HCT116 (cell line): Measurements from ENCODE around the gene LTBP1. TPM values are rescaled to one million over a fixed set of nuclear protein-coding genes. Genes with fewer than 3 reads are reported as not detected.
A peak's percentile ranks its signal among the peaks of the same experiment; 100 is the strongest.

Experiments
- ATAC-seq: fragments of 200-7000 bp; cut with Tn5 transposase; 2 replicates; pipeline ENCODE4 v1.9.1; 2020; ENCODE audit warnings: mild to moderate bottlenecking, moderate library complexity
- BruUV-seq: library from RNA; stranded (reverse); fragments of 400-500 nt; replicated peaks from 2 replicates; lab custom pipeline; 2021; lab: Mats Ljungman, UMichigan
- CTCF ChIA-PET: fragments of 300-600 bp; sonication (Branson Sonifier 250); formaldehyde crosslinking; loops from one replicate; lab custom pipeline; 2021; ENCODE audit warnings: antibody characterized with exemption; lab: Charles Lee
- POLR2A ChIA-PET: fragments of 300-600, 350-600 bp; sonication (Branson Sonifier 250); formaldehyde crosslinking; loops from one replicate; lab custom pipeline; 2021; ENCODE audit warnings: antibody characterized with exemption; lab: Charles Lee
- RAD21 ChIA-PET, 2 experiments: fragments of 300-600 bp; sonication (Branson Sonifier 250); formaldehyde crosslinking; loops; one replicate each; lab custom pipeline; 2023; ENCODE audit warnings: low total read pairs in 2 of 2; ENCODE audit not compliant: uncharacterized antibody in 2 of 2, unreplicated experiment in 2 of 2, low non-redundant PET in 1 of 2; lab: Charles Lee
- DNase-seq: peaks from one replicate; pipeline ENCODE4 v3.0.0-alpha.2; 2010; ENCODE audit warnings: low read depth, low spot score
- H2AFZ ChIP-seq: fragments of 200-600 bp; shearing (Covaris generic), sonication (generic); 2 replicates; pipeline ENCODE4 v1.6.1; 2017; ENCODE audit warnings: low read depth, mixed run types, mixed read lengths, antibody characterized with exemption, low read length; ENCODE audit not compliant: poor library complexity, severe bottlenecking
- H3K27ac ChIP-seq: 2 replicates; pipeline ENCODE4 v1.5.1; 2012; ENCODE audit warnings: low read depth, low read length
- H3K27me3 ChIP-seq: fragments of 200-600 bp; sonication (generic); 2 replicates; pipeline ENCODE4 v1.6.1; 2016; ENCODE audit warnings: mixed run types, low read length, mixed read lengths; ENCODE audit not compliant: insufficient read depth
- H3K36me3 ChIP-seq, 2 experiments: fragments of 200-500 bp in 1 of 2; fragments of 200-600 bp in 1 of 2; sonication (Bioruptor generic) in 1 of 2; sonication (generic) in 1 of 2; 2 replicates each; pipeline versions ENCODE4 v1.5.1 to v1.6.1; 2014 to 2016; ENCODE audit warnings: low read length in 2 of 2, inconsistent platforms in 1 of 2, mixed read lengths in 1 of 2, mixed run types in 1 of 2; ENCODE audit not compliant: insufficient read depth in 2 of 2, control insufficient read depth in 1 of 2
- H3K4me1 ChIP-seq, 2 experiments: fragments of 200-600 bp in 1 of 2; sonication (generic) in 1 of 2; 2 replicates each; pipeline versions ENCODE4 v1.5.1 to v1.6.1; 2012 to 2017; ENCODE audit warnings: low read length in 2 of 2, inconsistent platforms in 1 of 2, mild to moderate bottlenecking in 1 of 2, mixed read lengths in 1 of 2, mixed run types in 1 of 2, moderate library complexity in 1 of 2; ENCODE audit not compliant: insufficient read depth in 2 of 2, control insufficient read depth in 1 of 2
- H3K4me2 ChIP-seq: fragments of 200-600 bp; sonication (generic); 2 replicates; pipeline ENCODE4 v1.6.1; 2017; ENCODE audit warnings: mixed run types, low read length, mixed read lengths
- H3K4me3 ChIP-seq, 2 experiments: fragments of 200-600 bp in 1 of 2; sonication (generic) in 1 of 2; replicated peaks in 1 of 2; 2 replicates each; pipeline ENCODE4 v1.5.1; 2011 to 2016; ENCODE audit warnings: low read length in 2 of 2, control low read depth in 1 of 2, low read depth in 1 of 2, mild to moderate bottlenecking in 1 of 2, mixed read lengths in 1 of 2, mixed run types in 1 of 2
- H3K79me2 ChIP-seq: fragments of 200-600 bp; sonication (generic); 2 replicates; pipeline ENCODE4 v1.6.1; 2017; ENCODE audit warnings: mild to moderate bottlenecking, mixed run types, low read length, moderate library complexity, mixed read lengths; ENCODE audit not compliant: insufficient read depth
- H3K9ac ChIP-seq: fragments of 200-600 bp; sonication (generic); 2 replicates; pipeline ENCODE4 v1.6.1; 2016; ENCODE audit warnings: low read length, mixed read lengths
- H3K9me2 ChIP-seq: fragments of 200-600 bp; sonication (generic), shearing (Covaris generic); 2 replicates; pipeline ENCODE4 v1.6.1; 2017; ENCODE audit warnings: mixed run types, mild to moderate bottlenecking, moderate library complexity; ENCODE audit not compliant: insufficient read depth
- H3K9me3 ChIP-seq, 2 experiments: fragments of 200-500 bp in 1 of 2; fragments of 200-600 bp in 1 of 2; sonication (Bioruptor generic) in 1 of 2; sonication (generic) in 1 of 2; 2 replicates each; pipeline ENCODE4 v1.6.1; 2014 to 2017; ENCODE audit warnings: low read length in 2 of 2, mixed read lengths in 2 of 2, inconsistent platforms in 1 of 2, low read depth in 1 of 2, mild to moderate bottlenecking in 1 of 2, mixed run types in 1 of 2, moderate library complexity in 1 of 2; ENCODE audit not compliant: control insufficient read depth in 1 of 2, insufficient read depth in 1 of 2
- H4K20me1 ChIP-seq: fragments of 200-600 bp; sonication (generic), shearing (Covaris generic); 2 replicates; pipeline ENCODE4 v1.6.1; 2017; ENCODE audit warnings: mixed run types, mild to moderate bottlenecking, moderate library complexity; ENCODE audit not compliant: insufficient read depth
- CBX3 ChIP-seq: IDR thresholded peaks from 2 replicates; pipeline ENCODE4 v1.6.1; 2012; ENCODE audit warnings: low read depth
- EGR1 ChIP-seq: IDR thresholded peaks from 2 replicates; pipeline ENCODE4 v1.6.1; 2012; ENCODE audit warnings: low read depth
- EZH2 ChIP-seq: fragments of 200-600 bp; sonication (generic); IDR thresholded peaks from 2 replicates; pipeline ENCODE4 v1.6.1; 2017; ENCODE audit warnings: antibody characterized with exemption, mixed run types
- FOSL1 ChIP-seq: IDR thresholded peaks from 2 replicates; pipeline ENCODE4 v1.6.1; 2012; ENCODE audit warnings: low read depth
- JUND ChIP-seq: IDR thresholded peaks from 2 replicates; pipeline ENCODE4 v1.6.1; 2012
- MAX ChIP-seq: IDR thresholded peaks from 2 replicates; pipeline ENCODE4 v1.6.1; 2012
- POLR2A ChIP-seq: IDR thresholded peaks from 2 replicates; pipeline ENCODE4 v1.7.0; 2011; ENCODE audit warnings: borderline replicate concordance; ENCODE audit not compliant: insufficient read depth, insufficient read length; ENCODE audit errors: extremely low read depth
- RAD21 ChIP-seq: IDR thresholded peaks from 2 replicates; pipeline ENCODE4 v1.6.1; 2012; ENCODE audit warnings: low read depth, mild to moderate bottlenecking
- SP1 ChIP-seq: IDR thresholded peaks from 2 replicates; pipeline ENCODE4 v1.6.1; 2012; ENCODE audit warnings: low read depth
- SRF ChIP-seq: IDR thresholded peaks from 2 replicates; pipeline ENCODE4 v1.6.1; 2012; ENCODE audit warnings: low read depth
- YY1 ChIP-seq: IDR thresholded peaks from 2 replicates; pipeline ENCODE4 v1.6.1; 2011; ENCODE audit warnings: low read length, low read depth, moderate library complexity, mild to moderate bottlenecking; ENCODE audit not compliant: insufficient replicate concordance; ENCODE audit errors: extremely low read depth
- ZBTB33 ChIP-seq: IDR thresholded peaks from 2 replicates; pipeline ENCODE4 v1.6.1; 2011; ENCODE audit warnings: mild to moderate bottlenecking, low read length, moderate library complexity; ENCODE audit not compliant: insufficient replicate concordance; ENCODE audit errors: extremely low read depth
- ZFX ChIP-seq: fragments of 450-650 bp; IDR thresholded peaks from 2 replicates; pipeline ENCODE4 v1.6.1; 2017
- ZNF274 ChIP-seq: fragments of 200-500 bp; sonication (Bioruptor generic); IDR thresholded peaks from 2 replicates; pipeline ENCODE4 v1.6.1; 2014; ENCODE audit warnings: mild to moderate bottlenecking, low read depth, low read length, inconsistent platforms
- intact Hi-C: fragments of 100-400 bp; cut with micrococcal nuclease; formaldehyde crosslinking; loops from 2 replicates; pipeline ENCODE4 v1.10.0; 2022
- total RNA-seq: library from RNA; stranded (reverse); gene quantifications from one replicate; pipeline ENCODE4 v1.2.1, GENCODE V29; 2021; ENCODE audit not compliant: unreplicated experiment
- TF ChIP-seq, protein P1 (sequence below): IDR thresholded peaks from 2 replicates; pipeline ENCODE4 v1.6.1; 2012; ENCODE audit warnings: low read depth

The LTBP1 gene
- total RNA-seq, 1 experiment from 2014 or later: 5.1 TPM

- TF ChIP-seq, protein P1, sequence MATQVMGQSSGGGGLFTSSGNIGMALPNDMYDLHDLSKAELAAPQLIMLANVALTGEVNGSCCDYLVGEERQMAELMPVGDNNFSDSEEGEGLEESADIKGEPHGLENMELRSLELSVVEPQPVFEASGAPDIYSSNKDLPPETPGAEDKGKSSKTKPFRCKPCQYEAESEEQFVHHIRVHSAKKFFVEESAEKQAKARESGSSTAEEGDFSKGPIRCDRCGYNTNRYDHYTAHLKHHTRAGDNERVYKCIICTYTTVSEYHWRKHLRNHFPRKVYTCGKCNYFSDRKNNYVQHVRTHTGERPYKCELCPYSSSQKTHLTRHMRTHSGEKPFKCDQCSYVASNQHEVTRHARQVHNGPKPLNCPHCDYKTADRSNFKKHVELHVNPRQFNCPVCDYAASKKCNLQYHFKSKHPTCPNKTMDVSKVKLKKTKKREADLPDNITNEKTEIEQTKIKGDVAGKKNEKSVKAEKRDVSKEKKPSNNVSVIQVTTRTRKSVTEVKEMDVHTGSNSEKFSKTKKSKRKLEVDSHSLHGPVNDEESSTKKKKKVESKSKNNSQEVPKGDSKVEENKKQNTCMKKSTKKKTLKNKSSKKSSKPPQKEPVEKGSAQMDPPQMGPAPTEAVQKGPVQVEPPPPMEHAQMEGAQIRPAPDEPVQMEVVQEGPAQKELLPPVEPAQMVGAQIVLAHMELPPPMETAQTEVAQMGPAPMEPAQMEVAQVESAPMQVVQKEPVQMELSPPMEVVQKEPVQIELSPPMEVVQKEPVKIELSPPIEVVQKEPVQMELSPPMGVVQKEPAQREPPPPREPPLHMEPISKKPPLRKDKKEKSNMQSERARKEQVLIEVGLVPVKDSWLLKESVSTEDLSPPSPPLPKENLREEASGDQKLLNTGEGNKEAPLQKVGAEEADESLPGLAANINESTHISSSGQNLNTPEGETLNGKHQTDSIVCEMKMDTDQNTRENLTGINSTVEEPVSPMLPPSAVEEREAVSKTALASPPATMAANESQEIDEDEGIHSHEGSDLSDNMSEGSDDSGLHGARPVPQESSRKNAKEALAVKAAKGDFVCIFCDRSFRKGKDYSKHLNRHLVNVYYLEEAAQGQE: no peak
- TF ChIP-seq JUND: no peak
- TF ChIP-seq EZH2: no peak
- no peak for TF ChIP-seq SP1
- no peak for TF ChIP-seq CBX3
- no peak for TF ChIP-seq SRF
- TF ChIP-seq RAD21: no peak
- TF ChIP-seq ZFX: no peak
- TF ChIP-seq POLR2A: no peak
- TF ChIP-seq FOSL1: no peak
These were observed 424.7 kb downstream of the LTBP1 start (continued) for GRCh38 chr2:33371304-33372090.

GRCh38 chr2:33372940-33373553 is 426.3 kb downstream of the LTBP1 start:
- no peak overlapping the region for H3K27ac ChIP-seq
- TF ChIP-seq ZNF274: no peak
- no peak for TF ChIP-seq ZFX
- TF ChIP-seq YY1: no peak
- TF ChIP-seq, protein P1: no peak
- no peak for TF ChIP-seq EGR1
- TF ChIP-seq ZBTB33: no peak
- no peak for TF ChIP-seq FOSL1
- TF ChIP-seq MAX: no peak

More at GRCh38 chr2:33372940-33373553, 426.3 kb downstream of the LTBP1 start:
- POLR2A ChIA-PET: no interaction called here
- DNase-seq (peak; percentile 47), ATAC-seq (peak; percentile 79)
- no peaks in the 10 kb centered on the region for H3K79me2 ChIP-seq
- BruUV-seq: no TSS peak
- no peak overlapping the region for H3K4me2 ChIP-seq
- no peaks in the 10 kb centered on the region for H3K36me3 ChIP-seq
- no peaks in the 10 kb centered on the region for H4K20me1 ChIP-seq
- no peak overlapping the region for H3K9ac ChIP-seq
- H3K9me3 ChIP-seq: no peaks in the 10 kb centered on the region
- RAD21 ChIA-PET: no interaction called here
- CTCF ChIA-PET: interaction anchor here (0.7 to 2.0 kb wide), 8 partner anchors 9 to 599 kb away, joined by 3 to 17 read pairs (median 4); no protein-coding TSS in a partner anchor
- intact Hi-C loops: loop anchor here (2.0 to 5.0 kb wide), 4 partner anchors 338 to 821 kb away; partner anchors contain the start of gene LTBP1
- H3K27me3 ChIP-seq: no peaks in the 10 kb centered on the region
- no peak overlapping the region for H3K4me3 ChIP-seq
- no peak overlapping the region for H2AFZ ChIP-seq
- no peaks in the 10 kb centered on the region for H3K9me2 ChIP-seq
- no peaks in the 10 kb centered on the region for H3K4me1 ChIP-seq
